GM19467 (cell line): Measurements from ENCODE around the gene CCDC86.

Experiments used
- ATAC-seq: cut with Tn5 transposase; IDR thresholded peaks from one replicate; pipeline ENCODE4 v1.9.1; 2021; ENCODE audit warnings: mild to moderate bottlenecking, moderate library complexity; ENCODE audit not compliant: unreplicated experiment

The CCDC86 gene

GRCh38 chr11:60868682-60869450, 27.0 kb downstream of the CCDC86 start:
- ATAC-seq: no peak

GRCh38 chr11:60869451-60869825, 27.5 kb downstream of the CCDC86 start:
- no peak for ATAC-seq

GRCh38 chr11:60870276-60870675, 28.4 kb downstream of the CCDC86 start:
- no peak for ATAC-seq

- no peak for ATAC-seq
Observed at GRCh38 chr11:60870733-60871377, 28.9 kb downstream of the CCDC86 start.

GRCh38 chr11:60871378-60872061, 29.6 kb downstream of the CCDC86 start:
- no peak for ATAC-seq

- ATAC-seq: no peak
Observed at GRCh38 chr11:60872124-60872960, 30.4 kb downstream of the CCDC86 start.

DNA sequence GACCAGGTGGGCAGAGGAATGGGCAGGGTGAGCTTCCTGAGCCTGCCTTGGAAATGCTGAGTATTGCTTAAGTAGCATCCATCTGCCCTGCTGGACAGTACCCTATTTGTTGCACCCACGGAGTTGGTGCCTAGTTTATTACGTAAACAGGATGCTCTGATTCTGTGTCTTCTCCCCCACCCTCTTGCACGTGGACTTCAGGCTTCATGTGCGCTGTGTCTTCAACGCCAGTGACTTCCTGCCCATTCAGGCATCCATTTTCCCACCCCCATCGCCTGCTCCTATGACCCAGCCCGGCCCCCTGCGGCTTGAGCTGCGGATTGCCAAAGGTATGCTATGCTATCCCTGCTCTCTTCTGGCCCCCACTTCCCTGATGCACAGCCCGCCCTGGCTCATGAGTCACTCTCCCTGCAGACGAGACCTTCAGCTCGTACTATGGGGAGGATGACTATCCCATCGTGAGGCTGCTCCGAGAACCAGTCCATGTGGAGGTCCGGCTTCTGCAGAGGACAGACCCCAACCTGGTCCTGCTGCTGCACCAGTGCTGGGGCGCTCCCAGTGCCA, 31.1 kb downstream of the CCDC86 start:
- no peak for ATAC-seq

DNA sequence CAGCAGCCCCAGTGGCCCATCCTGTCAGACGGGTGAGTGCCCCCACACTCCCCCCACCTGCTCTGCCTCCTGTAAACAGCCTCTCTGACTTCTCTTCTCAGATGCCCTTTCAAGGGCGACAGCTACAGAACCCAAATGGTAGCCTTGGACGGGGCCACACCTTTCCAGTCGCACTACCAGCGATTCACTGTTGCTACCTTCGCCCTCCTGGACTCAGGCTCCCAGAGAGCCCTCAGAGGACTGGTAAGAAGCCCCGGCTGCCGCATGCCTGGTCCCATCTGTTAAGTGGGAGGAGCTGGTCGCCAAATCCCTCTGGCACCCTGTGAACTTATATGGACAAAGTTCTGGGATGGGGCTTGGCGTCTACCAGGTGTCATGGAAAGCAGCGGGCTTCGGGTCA, 31.6 kb downstream of the CCDC86 start:
- no peak for ATAC-seq

GRCh38 chr11:60874421-60875365, 32.8 kb downstream of the CCDC86 start:
- ATAC-seq: no peak

DNA sequence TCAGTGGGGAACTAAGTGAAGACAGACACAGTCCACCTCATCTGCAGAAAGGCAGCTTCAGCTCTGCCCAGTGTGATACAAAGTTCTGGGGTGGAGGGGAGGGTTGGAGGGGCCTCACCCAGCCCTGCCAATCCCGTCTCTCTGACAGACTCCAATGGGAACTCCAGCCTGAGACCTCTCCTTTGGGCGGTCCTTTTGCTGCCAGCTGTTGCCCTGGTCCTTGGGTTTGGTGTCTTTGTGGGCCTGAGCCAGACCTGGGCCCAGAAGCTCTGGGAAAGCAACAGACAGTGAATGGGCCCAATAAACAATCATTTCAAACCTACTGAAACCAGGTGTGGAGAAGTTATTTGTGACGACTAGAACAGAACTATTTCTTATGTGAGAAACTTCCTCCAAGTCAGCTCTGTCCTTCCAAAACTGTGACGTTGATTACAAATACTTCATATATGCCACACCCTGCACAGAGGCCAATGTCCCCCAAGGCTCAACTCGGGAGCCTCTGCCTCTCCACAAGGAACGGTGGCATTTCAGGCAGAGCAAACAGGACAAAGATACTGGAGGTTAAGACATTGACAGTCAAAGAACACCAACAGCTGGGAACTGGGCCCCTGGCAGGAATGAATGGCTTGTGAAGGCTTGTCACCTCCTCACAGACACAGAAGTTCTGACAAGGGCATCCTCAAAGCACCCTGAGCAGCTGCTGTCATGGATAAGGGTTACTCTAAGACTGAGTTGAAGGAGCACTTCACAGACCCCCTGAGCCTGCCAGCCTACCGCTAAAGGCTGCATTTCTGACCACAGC, 33.7 kb downstream of the CCDC86 start:
- ATAC-seq: no peak

- no peak for ATAC-seq
Observed at GRCh38 chr11:60876168-60876485, 34.2 kb downstream of the CCDC86 start.

DNA sequence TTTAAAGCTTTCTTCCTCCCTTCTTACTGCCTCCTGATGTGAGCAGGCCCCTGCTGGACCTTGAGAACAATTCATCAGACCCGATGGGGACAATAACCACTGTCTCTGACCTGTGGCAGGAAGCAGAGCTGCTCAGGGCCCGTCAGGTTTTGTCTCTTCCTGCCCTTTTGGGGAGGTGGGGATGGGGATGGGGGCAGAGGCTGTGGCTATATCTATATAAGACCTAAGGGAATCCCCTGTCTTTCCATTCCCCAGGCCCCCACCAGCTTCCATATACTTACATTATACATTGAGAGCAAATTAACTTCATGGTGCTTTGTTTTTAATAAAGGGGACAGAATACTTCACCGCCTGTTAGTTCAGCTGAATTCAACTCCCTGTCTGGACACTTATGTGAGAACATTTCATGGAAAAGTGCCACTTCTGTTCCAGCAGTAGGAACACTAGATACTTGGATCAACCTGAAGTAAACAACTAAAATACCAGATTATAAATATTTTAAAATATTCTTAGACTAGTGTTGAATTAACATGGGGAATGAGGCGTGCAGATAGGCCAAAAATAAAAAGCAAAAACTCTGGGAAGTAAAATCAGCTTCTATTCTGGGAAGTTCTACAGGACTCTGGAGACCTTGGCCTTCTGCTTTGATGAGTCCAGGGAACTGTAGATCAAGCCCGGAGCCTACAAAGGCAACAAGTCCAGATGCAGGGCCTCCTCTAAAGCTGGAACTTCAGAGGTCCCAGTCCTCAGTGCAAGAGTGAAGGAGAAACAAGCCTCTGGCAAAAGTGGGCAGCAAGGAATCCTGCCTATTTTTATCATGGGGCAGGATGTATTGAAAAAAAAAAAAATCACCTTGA, 36.6 kb downstream of the CCDC86 start:
- no peak for ATAC-seq

GRCh38 chr11:60879104-60879503, 37.2 kb downstream of the CCDC86 start:
- no peak for ATAC-seq

DNA sequence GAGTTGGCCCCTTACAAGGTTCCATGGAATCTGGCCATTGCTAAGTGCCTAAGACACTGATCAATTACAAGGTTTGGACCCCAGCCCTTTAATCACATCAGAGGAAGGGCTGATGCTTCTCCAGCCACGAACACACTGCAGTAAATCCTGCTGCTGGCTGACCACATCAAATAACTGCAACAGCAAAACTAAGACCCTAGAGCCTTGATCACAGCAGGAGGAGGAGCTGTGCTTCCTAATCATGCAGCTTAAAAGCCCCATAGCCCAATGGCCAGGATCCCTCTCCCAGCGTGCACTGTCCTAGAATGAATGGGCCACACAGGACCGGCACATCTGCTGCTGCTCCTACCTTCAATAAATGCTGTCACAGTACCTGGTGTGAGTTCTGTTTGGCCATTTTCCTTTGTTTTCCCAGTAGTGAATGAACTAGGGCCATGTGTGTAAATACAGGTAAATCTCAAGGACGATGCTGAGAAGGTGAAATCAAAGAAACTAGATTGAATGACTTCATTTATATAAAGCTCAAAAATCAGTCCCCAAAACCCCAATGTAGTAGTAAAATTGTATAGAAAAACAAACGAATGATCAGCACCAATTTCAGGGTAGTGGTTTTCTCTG, 38.2 kb downstream of the CCDC86 start:
- no peak for ATAC-seq

GRCh38 chr11:60880643-60881282, 38.9 kb downstream of the CCDC86 start:
- ATAC-seq: no peak

DNA sequence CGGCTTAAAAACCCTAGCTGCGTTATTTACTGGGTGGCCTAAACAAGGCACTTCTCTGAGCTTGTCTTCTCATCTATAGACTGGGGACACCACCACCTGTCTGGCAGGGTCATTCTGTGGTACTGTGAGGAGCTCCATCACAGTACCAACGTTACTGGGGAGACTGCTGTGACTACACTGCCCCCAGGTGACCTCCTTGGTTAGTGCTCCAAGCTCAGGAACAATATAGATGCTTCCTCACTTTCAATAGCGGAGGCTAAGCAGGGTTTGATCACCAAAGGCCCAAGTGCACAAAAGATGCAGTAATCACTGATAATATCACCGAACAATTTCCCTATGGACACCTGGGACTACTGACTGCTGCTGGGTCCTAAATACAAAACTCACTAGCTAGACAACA, 45.6 kb downstream of the CCDC86 start:
- ATAC-seq: no peak

- no peak for ATAC-seq
Observed at GRCh38 chr11:60889869-60890311, 48.0 kb downstream of the CCDC86 start.
